ENCODE results near the gene UNC13B.
"Not testable (repeated sequence)": the region's sequence is repeated elsewhere in the genome, so short reads cannot be mapped to it uniquely, and the experiment has no call there.

Gene UNC13B

GRCh38 chr9:35161713-35162604, at the start of gene UNC13B:
TSS of gene UNC13B (plus strand) at chr9:35162009. CDS start at chr9:35162284, 275 bp downstream.
- peak; percentile 72 to 78 for DNase-seq

DNA sequence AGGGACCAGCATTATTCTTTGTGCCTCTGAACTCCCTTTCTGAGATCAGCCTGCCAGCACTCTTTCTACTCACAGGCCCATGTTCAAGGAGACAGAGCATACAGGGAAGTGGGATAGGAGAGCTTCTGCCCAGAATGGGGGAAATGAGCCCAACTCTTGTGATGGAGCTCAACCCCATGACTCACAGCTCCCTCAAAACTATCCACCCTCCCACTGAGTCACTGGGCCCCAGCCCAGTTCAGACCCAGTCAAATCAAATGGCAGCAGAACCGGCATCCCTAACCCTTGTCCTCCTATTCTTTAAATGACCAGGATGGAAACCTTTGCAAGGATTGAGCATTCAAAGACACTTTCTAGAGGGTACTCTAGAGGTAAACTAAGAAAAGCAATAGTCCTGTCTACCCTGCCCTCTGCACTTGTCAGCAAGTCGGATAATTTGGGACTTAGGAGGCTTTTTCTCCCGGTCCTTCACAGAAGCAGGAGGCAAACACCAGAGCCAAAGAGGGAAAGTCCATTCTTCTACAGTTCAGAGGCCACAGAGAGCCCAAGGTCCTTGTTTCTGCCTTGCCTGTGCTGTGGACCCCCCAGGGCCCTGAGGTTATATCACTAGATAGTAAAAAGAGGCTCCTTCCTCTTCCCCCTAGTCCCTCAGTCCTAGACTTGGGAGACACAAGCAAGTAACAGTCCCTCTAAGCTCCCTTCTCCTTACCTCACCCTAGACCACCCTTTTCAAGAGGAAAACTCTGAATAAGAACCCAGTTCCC, 49.4 kb upstream of the UNC13B start:
- no peak for DNase-seq

DNA sequence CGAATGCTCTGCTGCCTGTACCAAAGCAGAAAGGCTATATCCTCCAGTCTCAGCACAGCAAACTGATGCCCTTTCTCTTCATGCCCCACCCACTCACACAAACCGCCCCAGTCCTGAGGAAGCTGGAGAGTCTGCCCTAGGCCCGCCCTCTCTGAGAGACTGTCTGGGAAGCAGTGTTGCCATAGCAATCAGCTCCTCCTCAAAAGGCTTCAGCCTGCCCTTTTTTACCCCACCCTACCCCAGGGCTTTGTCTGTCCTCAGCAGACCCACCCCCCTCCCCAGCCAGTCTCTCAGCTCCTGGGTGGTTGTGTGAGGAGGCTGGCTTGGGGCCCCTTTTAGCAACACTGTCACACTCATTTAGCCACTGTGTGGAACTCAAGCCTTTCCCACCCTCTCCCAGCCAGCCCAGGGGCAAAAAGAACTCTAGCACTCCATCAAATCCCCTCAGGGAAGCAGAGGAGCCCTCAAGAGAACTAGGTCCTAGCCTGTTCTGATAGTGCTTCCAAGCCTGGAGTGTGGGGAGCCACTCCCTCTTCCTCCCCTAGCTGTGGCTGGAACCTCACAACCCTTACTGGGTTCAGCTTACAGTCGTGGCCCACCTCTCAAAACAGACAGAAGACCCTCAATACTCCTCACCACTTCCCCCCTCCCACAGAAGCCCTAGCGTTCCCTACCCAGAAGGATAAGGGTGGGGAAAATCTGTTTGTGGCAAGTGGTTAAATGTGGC, 47.5 kb upstream of the UNC13B start:
- peak; percentile 41 to 69 for DNase-seq

- no peak for DNase-seq
Observed at GRCh38 chr9:35114840-35115628, 46.8 kb upstream of the UNC13B start.

GRCh38 chr9:35115680-35116538, 45.9 kb upstream of the UNC13B start, which contains the start of gene ATOSB:
TSS of gene ATOSB (minus strand) at chr9:35115862. CDS start at chr9:35108274, 7,588 bp downstream.
- peak; percentile 87 to 89 for DNase-seq

- no peak for DNase-seq
Observed at GRCh38 chr9:35116539-35116897, 45.3 kb upstream of the UNC13B start.

GRCh38 chr9:35116898-35117551, 44.8 kb upstream of the UNC13B start:
- DNase-seq: peak; percentile 72 to 85

DNA sequence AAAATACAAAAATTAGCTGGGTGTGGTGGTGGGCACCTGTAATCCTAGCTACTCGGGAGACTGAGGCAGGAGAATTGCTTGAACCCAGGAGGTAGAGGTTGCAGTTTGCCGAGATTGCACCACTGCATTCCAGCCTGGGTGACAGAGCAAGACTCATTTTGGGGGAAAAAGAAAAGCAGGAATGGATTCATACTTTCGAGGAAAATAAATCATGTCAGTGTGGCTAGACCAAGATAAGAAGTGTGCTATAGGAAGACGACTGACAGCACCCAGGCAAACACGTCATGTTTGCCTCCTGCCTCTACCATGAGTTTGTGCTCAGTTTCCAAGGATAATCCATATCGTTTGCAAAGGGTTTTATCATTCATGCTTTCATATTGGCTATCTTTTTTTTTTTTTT, 26.9 kb upstream of the UNC13B start:
- DNase-seq: no peak

- no peak for DNase-seq
Observed at GRCh38 chr9:35135988-35136387, 25.8 kb upstream of the UNC13B start.

GRCh38 chr9:35136866-35137265, 24.9 kb upstream of the UNC13B start:
- DNase-seq: no peak

GRCh38 chr9:35140093-35140492, 21.7 kb upstream of the UNC13B start:
- DNase-seq: no peak

GRCh38 chr9:35142037-35142436, 19.8 kb upstream of the UNC13B start:
- no peak for DNase-seq

GRCh38 chr9:35147941-35148563, 13.8 kb upstream of the UNC13B start:
- DNase-seq: not testable (repeated sequence)

DNA sequence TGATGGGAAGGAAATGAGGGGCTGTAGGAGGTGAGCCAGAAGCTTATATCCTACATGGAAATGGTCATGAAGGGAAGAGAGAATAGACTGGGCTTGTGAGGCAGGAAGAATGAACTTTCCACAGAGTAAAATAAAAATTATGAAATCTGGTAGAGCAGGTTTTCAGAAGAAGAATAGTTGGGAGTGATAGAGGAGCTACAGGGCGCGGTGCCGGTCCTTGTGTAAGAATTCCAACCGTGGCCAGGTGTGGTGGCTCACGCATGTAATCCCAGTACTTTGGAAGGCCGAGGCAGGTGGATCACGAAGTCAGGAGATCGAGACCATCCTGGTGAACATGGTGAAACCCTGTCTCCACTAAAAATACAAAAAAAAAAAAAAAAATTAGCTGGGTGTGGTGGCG, 8.9 kb upstream of the UNC13B start:
- DNase-seq: no peak

DNA sequence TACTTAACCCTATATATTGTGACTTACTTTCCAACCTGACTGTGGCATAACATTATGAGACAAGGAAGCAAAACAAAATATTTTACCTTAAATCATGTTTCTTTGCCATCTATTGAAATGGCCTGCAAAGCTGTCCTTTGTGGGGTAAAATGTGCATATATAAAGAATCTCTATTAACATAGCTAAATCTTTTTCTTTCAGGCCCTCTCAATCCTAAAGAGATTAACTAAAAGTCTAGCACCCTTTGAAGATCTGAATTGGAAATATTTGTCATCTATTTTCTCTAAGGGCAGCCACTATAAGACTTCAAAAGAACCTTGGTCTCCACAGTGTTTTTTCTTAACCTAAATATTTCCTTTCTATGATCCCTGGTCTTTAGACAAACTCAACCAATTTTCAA, 5.0 kb upstream of the UNC13B start:
- no peak for DNase-seq

- DNase-seq: not testable (repeated sequence)
Observed at GRCh38 chr9:35157836-35158235, 4.0 kb upstream of the UNC13B start.

DNA sequence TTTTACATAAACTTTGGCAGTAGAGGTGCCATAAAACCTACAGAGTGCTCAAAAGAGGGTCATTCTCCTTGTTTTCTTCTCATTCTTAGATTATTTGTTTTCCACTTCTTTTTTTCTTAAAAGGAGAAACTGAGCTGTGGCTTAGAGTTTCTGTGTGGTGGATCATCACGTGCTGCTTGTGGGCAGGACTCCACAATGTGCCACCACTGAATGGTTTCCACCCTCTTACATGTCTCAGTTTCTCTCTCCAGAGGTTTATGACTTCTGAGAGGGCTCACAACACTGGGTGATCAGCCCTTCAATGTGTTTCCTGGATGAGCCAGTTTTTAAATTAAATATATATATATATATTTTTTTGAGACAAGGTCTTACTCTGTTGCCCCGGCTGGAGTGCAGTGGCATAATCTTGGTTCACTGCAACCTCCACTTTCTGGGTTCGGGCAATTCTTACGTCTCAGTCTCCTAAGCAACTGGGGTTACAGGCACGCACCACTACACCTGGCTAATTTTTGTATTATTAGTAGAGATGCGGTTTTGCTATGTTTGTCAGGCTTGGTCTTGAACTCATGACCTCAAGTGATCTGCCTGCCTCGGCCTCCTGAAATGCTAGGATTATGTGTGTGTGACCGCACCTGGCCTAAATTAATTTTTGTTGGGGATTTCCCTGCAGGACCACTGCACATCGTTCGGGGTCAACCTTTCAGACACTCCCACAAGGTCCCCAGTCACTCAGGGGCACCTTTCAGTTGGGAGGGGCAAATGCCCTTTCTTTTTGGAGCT, 3.1 kb upstream of the UNC13B start:
- DNase-seq: no peak

GRCh38 chr9:35162605-35163315, 951 bp downstream of the UNC13B start:
- no peak for DNase-seq

DNA sequence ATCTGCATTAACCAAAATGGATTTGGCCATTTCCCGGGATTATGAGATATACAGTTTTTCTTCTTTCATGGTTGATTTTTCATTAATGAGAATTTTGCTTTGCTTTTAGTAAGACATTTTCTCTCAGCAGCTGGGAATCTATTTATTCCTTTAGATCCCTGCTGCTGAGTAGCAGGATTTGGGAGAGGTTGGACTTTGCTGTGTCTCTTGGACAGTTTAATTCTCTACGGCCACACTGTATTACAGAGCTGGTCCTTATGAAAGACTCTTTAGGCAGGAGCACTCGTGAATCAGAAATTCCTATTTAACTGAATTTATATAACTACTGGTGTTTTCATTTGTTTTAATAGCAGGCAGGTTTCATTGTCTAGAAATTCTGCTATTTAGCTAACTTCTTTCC, 1.6 kb downstream of the UNC13B start:
- no peak for DNase-seq

Measured in stimulated activated CD4-positive, alpha-beta T cell treated with anti-CD3 and anti-CD28 coated beads, Interleukin-4, amount 100 ng/mL, for 4 hours (primary cell).